Measurements from ENCODE around the gene DDOST.
"Not testable (repeated sequence)": the region's sequence is repeated elsewhere in the genome, so short reads cannot be mapped to it uniquely, and the experiment has no call there.

Gene DDOST

GRCh38 chr1:20609541-20609940 is 51.6 kb downstream of the DDOST start:
- ChIA-PET POLR2A (no interaction called here), CTCF (interaction anchor here (0.9 to 1.2 kb wide), 2 partner anchors 22 to 24 kb away, joined by 3 to 4 read pairs; no protein-coding TSS in a partner anchor)
- DNase-seq (ENCODE audit: extremely low spot score), result no peak
- no peak for TF ChIP-seq CTCF (IDR thresholded peaks at IDR 0.05; ENCODE audit: control extremely low read depth, extremely low read depth, low read depth, missing control alignments)

GRCh38 chr1:20606801-20607570 is 54.2 kb downstream of the DDOST start:
- CTCF ChIA-PET; DNase-seq (ENCODE audit: extremely low spot score); POLR2A ChIA-PET: not testable (repeated sequence)

- TF ChIP-seq CTCF (IDR thresholded peaks at IDR 0.05; ENCODE audit: control extremely low read depth, extremely low read depth, low read depth, missing control alignments), result no peak
- CTCF ChIA-PET, result no interaction called here
- no peak for DNase-seq (ENCODE audit: extremely low spot score)
- POLR2A ChIA-PET, result no interaction called here
Measured at GRCh38 chr1:20604678-20605077, 56.5 kb downstream of the DDOST start.

- POLR2A ChIA-PET, result no interaction called here
- CTCF ChIA-PET, result no interaction called here
- TF ChIP-seq CTCF (IDR thresholded peaks at IDR 0.05; ENCODE audit: control extremely low read depth, extremely low read depth, low read depth, missing control alignments), result no peak
- DNase-seq (ENCODE audit: extremely low spot score), result no peak
Measured at GRCh38 chr1:20603504-20604464, 57.4 kb downstream of the DDOST start.

GRCh38 chr1:20602851-20603450 is 58.2 kb downstream of the DDOST start:
- no peak for TF ChIP-seq CTCF (IDR thresholded peaks at IDR 0.05; ENCODE audit: control extremely low read depth, extremely low read depth, low read depth, missing control alignments)
- ChIA-PET CTCF (no interaction called here), POLR2A (no interaction called here)
- DNase-seq (ENCODE audit: extremely low spot score), result no peak

All from GM10248 (cell line).